ENCODE results near the gene PMM1. TPM values are rescaled to one million over a fixed set of nuclear protein-coding genes. Genes with fewer than 3 reads are reported as not detected.
A peak's percentile ranks its signal among the peaks of the same experiment; 100 is the strongest.

PMM1 gene
- total RNA-seq, 1 donor from 2014 or later: 30.8 TPM

- Mint-ChIP-seq H3K27ac (ENCODE audit: unreplicated experiment) (no peak overlapping the region), H3K36me3 (ENCODE audit: low read depth) (peaks cover 13% of the 10 kb centered on the region), H3K4me3 (peak overlapping the region; percentile 47), H3K4me1 (no peaks in the 10 kb centered on the region), H3K27me3 (ENCODE audit: low read depth) (peaks cover 3% of the 10 kb centered on the region), H3K9me3 (no peaks in the 10 kb centered on the region)
- TF ChIP-seq CTCF (conservative IDR thresholded peaks at IDR 0.05): peak; percentile 79
- DNase-seq (ENCODE audit: low read depth, low spot score): peak; percentile 78
These were observed 56.5 kb downstream of the PMM1 start for GRCh38 chr22:41532908-41533825.

GRCh38 chr22:41531715-41532477, 57.7 kb downstream of the PMM1 start:
- Mint-ChIP-seq H3K4me3 (no peak overlapping the region), H3K9me3 (no peaks in the 10 kb centered on the region), H3K27ac (ENCODE audit: unreplicated experiment) (peak overlapping the region; percentile 27), H3K27me3 (ENCODE audit: low read depth) (peaks cover 3% of the 10 kb centered on the region), H3K4me1 (no peaks in the 10 kb centered on the region), H3K36me3 (ENCODE audit: low read depth) (peaks cover 13% of the 10 kb centered on the region)
- no peak for TF ChIP-seq CTCF (conservative IDR thresholded peaks at IDR 0.05)
- DNase-seq (ENCODE audit: low read depth, low spot score): no peak

GRCh38 chr22:41530890-41531714, 58.5 kb downstream of the PMM1 start:
- Mint-ChIP-seq H3K27ac (ENCODE audit: unreplicated experiment) (peak overlapping the region; percentile 43), H3K27me3 (ENCODE audit: low read depth) (peaks cover 3% of the 10 kb centered on the region), H3K4me1 (no peaks in the 10 kb centered on the region), H3K9me3 (no peaks in the 10 kb centered on the region), H3K4me3 (no peak overlapping the region), H3K36me3 (ENCODE audit: low read depth) (peaks cover 13% of the 10 kb centered on the region)
- TF ChIP-seq CTCF (conservative IDR thresholded peaks at IDR 0.05): no peak
- no peak for DNase-seq (ENCODE audit: low read depth, low spot score)

- no peak for TF ChIP-seq CTCF (conservative IDR thresholded peaks at IDR 0.05)
- no peak for DNase-seq (ENCODE audit: low read depth, low spot score)
- Mint-ChIP-seq H3K9me3 (no peaks in the 10 kb centered on the region), H3K27ac (ENCODE audit: unreplicated experiment) (no peak overlapping the region), H3K27me3 (ENCODE audit: low read depth) (no peaks in the 10 kb centered on the region), H3K4me3 (peak overlapping the region; percentile 3), H3K4me1 (no peaks in the 10 kb centered on the region), H3K36me3 (ENCODE audit: low read depth) (peaks cover 10% of the 10 kb centered on the region)
These were observed 60.6 kb downstream of the PMM1 start for GRCh38 chr22:41528938-41529561.

All from neural crest cell (in vitro differentiated cells).